CD4-positive, alpha-beta T cell treated with Interferon gamma for 1 hour (primary cell): Measurements from ENCODE around the gene FLT3.
"Not testable (repeated sequence)": the region's sequence is repeated elsewhere in the genome, so short reads cannot be mapped to it uniquely, and the experiment has no call there.

Experiments used
- DNase-seq: peaks from one replicate; pipeline ENCODE4 v3.0.0-alpha.2; 2020

FLT3 gene

DNA sequence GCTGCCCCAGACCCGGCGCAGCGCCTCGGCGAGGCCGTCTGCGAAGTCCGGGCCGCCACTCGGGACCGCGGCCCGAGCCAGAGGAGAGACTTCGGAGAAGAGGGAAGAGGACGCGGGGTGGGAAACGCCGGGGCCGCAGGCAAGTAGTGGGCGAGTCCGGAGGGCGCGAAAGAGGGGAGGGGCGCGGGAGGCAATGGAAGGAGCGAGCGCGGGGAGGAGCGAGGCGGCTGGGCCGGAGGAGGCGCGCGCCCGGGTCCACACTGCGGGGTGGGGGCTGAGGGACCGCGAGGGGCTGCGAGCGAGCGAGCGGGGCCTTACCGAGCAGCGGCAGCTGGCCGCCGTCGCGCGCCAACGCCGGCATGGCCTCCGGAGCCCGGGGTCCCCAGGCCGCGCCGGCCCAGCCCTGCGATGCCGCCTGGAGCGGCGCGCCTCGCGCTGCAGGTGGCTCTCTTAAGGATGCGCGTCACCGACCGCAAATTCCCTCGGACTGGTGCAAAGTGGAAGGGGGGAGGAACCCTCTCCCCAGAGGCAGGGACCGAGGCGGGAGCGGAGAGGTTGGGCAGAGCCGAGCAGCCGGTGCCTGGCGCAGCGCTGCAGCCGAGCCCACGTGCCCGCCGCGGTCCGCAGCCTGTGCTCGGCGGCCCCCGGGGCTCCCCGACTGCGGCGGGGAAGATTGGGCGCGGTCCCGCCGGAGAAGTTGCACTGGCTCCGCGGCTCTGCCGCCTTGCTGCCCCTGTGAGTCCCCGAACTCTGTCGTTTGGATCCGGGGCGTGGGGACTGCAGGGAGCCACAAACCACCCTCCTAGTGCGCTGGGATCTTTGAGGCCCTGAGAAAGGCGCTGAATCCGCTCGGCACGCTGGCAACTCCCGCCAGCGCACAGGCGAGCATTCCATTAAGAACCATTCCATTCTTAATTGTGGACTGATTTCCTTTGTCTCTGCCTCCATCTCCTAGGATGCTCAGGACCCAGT, at the start of gene FLT3:
Gene FLT3, minus strand, starts transcription at position 427 of the 972 bp plus-strand sequence. Its CDS starts 66 bp downstream, at position 361.
- peak; percentile 47 for DNase-seq

GRCh38 chr13:28147495-28147894, 47.1 kb upstream of the FLT3 start:
- no peak for DNase-seq

DNA sequence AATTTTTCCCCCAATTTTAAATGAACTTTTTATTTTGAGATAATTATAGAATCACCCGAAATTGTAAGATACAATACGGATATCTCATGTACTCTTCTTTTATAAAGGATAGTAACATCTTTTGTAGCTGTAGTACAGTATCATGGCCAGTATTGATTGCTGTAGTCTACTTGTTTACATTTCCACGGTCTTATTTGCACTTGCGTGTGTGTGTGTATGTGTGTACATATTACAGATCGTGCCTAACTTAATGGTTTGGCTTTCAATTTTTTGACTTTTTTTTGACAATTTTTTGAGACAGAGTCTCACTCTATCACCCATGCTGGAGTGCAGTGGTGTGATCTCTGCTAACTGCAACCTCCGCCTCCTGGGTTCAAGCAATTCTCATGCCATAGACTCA, 44.7 kb upstream of the FLT3 start:
- DNase-seq: no peak

DNA sequence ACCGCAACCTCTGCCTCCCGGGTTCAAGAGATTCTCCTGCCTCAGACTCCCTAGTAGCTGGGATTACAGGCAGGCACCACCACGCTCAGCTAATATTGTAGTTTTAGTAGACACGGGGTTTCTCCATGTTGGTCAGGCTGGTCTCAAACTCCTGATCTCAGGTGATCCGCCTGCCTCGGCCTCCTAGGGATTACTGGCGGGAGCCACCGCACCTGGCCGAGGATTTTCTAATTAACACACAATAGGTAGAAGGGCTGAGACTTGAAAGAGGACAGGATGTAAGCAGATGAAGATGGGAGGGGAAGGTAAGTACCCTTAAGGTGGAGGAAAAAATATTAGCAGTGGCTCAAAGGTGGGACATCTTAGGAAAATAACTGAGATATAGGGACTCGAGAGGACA, 41.2 kb upstream of the FLT3 start:
- not testable (repeated sequence) for DNase-seq

GRCh38 chr13:28140433-28141125, 40.2 kb upstream of the FLT3 start:
- no peak for DNase-seq

DNA sequence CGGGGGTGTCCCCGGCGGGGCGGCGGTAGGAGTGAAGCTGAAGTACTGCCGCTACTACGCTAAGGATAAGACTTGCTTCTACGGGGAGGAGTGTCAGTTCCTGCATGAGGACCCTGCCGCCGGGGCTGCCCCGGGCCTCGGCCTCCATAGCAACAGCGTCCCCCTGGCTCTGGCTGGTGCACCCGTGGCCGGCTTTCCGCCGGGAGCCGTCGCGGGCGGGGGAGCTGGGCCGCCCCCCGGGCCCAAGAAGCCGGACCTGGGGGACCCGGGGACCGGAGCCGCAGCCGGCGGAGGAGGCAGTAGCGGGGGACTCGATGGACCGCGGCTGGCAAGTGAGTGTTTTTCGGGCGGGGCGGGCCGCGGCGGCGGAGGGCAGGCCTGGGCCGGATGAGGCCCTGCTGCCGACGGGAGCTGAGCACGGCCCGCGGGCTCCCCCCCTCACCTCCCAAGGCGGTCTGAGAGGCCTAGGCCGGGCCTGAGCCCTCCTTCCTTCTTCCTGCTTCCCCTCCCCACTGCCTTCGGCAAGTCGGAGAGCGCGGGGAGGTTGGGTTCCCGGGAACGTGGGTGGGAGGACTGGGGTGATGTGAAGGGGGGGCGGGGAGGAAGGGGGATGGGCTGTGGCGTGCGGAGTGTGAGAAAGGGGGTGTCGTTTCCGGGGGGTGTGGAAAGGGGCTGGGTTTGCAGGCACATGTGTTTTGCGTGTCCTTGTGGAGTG, 38.5 kb upstream of the FLT3 start:
- DNase-seq: peak; percentile 90

DNA sequence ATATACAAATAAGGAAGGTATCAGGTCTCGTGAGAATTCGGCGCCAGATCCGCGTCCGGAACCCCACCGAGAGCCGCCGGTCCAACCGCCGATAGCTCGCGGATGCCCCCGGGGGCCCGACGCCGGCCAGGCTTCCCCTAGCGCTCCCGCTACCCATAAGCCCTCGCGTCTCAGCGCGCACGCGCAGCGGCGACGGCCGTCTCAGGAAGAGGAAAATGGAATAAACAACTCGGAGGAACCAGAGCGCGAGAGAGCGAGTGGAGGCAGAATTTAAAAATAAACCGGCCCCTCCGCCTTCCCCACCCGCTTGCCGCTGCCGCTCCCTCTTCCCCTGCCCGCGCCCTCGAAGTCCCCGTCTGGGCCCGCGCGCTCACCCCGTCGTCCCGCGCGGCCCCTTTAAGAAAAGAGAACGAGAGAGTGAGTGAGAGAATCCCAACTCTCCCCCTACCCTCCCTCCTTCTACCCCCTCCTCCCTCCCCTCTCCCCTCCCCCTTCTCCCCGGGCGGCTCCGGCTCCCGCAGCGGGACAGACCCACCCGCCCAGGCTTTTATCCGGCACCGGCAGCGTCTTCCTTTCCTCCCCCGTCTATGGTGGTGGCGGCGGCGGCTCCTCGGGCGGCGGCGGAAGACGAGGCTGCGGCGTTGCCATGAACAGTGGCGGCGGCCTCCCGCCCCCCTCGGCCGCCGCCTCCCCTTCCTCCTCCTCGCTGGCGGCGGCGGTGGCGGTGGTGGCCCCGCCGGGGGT, 37.8 kb upstream of the FLT3 start, which contains the start of gene PAN3:
Gene PAN3, plus strand, starts transcription at position 534 of the 744 bp plus-strand sequence. Its CDS starts 113 bp downstream, at position 647.
- DNase-seq: peak; percentile 92

DNA sequence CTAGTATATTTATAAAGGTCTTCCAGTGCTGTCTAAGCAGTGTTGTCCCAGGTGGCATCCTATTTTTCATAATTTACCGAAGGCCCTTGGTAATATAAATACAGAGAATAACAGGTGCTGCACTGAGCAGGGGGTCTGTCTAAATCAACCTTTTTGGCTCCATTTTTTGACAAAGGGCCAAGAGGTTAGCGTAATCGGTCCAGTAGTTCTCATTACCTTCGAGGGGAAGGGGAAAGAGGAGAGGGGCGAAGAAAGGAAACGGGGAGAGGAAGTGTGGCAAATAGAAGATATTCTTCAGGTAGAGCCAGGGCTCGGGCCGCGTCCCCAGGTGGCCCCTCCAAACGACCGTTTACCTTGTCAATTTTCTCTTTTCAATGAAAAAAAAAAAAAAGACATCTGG, 37.2 kb upstream of the FLT3 start:
- no peak for DNase-seq

DNA sequence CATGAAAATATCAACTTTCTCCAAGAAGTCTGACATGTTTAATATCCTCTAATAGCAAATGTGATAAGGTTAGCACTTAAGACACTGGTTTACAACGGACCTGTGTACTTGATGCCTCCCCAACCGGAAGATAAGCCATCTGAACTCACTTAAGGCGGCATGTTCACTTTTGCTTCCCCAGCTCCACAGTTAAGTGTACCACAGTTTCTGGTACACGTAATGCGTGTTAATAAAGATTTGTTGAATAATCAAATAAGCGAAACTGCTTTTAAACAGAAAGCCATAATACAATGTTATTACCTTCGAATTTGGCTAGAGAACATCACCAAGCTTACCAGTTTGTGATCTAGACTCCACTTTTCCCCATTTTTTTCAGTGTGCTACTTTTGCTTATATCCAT, 36.5 kb upstream of the FLT3 start:
- DNase-seq: no peak

DNA sequence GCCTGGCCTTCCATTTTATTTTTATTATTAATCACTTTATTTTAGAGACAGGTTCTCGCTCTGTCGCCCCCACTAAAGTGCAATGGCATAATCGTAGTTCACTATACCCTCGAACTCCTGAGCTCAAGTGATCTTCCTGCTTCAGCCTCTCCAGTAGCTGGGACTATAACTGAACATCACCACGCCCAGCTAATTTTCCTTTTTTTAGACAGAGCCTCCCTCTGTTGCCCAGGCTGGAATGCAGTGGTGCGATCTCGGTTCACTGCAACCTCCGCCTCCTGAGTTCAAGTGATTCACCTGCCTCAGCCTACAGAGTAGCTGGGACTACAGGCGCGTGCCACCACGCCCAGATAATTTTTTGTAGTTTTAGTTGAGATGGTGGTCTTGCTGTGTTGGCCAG, 31.3 kb upstream of the FLT3 start:
- no peak for DNase-seq

GRCh38 chr13:28129911-28130693, 29.7 kb upstream of the FLT3 start:
- DNase-seq: no peak

GRCh38 chr13:28128926-28129325, 28.6 kb upstream of the FLT3 start:
- no peak for DNase-seq

DNA sequence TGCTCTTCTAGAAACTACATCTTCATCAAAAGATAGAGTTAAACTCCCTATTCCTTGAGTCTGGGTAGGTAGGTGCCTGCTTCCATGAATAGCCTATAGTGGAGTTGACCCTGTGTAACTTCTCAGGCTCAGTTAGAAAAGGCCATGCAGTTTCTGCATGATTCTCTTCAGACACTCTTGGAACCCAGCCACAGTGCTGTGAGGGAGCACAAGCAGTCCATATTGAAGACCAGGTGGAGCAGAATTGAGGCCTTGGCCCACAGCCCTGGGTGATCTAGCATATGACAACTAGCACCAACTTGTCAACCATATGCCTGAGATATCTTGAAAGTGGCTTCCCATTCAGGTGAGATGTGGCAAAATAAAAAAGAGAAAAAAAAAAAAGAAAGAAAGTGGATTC, 27.7 kb upstream of the FLT3 start:
- DNase-seq: no peak

GRCh38 chr13:28121224-28121623, 20.8 kb upstream of the FLT3 start:
- no peak for DNase-seq

DNA sequence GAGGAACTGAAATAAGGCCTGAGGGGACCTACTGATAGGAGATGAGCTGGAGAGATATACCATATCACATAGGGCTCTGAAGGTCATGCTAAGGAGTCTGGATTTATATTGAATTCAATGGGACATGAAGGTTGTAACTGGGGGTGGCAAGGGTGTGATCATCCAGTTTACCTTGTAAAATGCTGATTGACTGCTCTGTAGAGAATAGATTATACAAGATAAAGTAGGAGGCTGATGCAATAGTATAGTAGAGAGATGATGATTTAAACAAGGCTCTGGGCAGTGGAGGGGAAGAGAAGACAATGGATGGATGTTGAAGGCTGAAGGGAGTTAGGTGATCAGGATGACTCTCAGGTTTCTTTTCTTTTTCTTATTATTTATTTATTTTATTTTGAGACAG, 19.9 kb upstream of the FLT3 start:
- DNase-seq: no peak

DNA sequence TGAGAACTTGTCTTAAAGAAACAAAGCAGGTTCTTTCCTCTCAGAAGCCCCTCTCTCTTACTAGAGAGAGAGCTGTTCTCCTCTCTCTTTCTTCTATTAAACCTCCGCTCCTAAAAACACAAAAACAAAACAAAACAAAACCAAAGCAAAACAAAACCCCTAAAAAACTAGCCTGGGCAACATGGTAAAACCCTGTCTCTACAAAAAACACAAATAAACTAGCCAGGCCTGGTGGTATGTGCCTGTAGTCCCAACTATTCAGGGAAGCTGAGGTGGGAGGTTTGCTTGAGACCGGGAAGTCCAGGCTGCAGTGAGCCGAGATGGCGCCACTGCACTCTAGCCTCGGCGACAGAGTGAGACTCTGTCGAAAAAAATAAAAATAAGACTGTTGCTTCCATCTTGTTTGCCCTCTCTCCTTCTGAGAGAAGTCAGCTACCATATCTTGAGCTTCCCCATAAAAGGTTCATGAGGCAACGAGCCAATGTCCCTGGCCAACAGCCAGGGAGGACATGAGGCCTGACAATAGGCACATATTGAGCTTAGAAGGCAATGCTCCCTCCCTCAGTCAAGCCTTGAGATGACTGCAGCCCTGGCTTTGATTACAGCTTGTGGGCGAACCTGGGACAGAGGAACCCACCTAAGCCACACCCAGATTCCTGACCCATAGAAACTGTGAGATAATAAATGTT, 17.5 kb upstream of the FLT3 start:
- DNase-seq: no peak

DNA sequence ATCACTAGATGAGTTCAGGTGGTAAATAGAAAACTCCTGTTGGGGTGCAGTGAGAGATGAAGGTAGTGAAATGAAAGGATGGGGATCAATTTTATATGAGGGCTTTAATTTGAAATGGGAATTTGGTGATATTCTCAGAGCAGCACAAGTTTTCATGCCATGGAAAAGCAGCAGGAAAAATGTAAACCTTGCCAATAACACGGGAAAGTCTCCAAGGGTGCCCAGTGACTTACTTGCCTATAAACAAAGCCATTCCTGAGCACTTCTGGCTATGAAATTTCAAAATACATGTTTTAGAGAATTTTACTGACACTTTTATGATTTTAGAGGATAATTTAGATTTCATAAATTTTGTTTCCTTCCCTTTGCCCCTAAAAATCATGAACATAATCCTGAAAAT, 16.4 kb upstream of the FLT3 start:
- no peak for DNase-seq

DNA sequence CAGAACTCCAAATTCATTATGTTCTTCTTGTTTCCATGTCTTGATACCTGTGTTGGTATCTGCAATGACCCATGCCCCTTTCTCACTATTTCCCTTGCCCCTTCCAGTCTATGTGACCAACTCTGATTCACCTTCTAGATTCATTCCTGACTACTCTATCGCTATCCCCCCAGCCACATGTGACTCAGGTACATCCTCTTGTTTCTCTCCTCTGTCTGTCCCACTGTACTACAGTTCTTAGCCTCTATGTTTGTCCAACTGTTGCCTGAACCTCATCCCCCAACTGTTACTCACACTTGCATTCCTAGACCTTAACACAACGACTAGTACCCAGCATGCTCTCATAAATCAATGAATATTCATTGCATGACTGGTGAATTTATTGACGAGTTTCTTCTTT, 10.0 kb upstream of the FLT3 start:
- DNase-seq: no peak

GRCh38 chr13:28106976-28107375, 6.6 kb upstream of the FLT3 start:
- no peak for DNase-seq

- not testable (repeated sequence) for DNase-seq
Measured at GRCh38 chr13:28101886-28102285, 1.5 kb upstream of the FLT3 start.
